Caco-2 (cell line): ENCODE results near the gene SIRPB1. TPM values are rescaled to one million over a fixed set of nuclear protein-coding genes. Genes with fewer than 3 reads are reported as not detected.

ENCODE experiments used
- BruUV-seq: library from RNA; stranded (reverse); fragments of 400-500 nt; replicated peaks from 2 replicates; lab custom pipeline; 2021; lab: Mats Ljungman, UMichigan
- CTCF ChIA-PET: fragments of 300-600 bp; sonication (Branson Sonifier 250); formaldehyde crosslinking; loops from one replicate; lab custom pipeline; 2022; ENCODE audit warnings: antibody characterized with exemption; lab: Charles Lee
- POLR2A ChIA-PET: fragments of 300-600 bp; sonication (Branson Sonifier 250); formaldehyde crosslinking; loops from one replicate; lab custom pipeline; 2022; ENCODE audit warnings: antibody characterized with exemption; lab: Charles Lee
- DNase-seq, 2 experiments: peaks; one replicate each; pipeline versions ENCODE4 v3.0.0 to v3.0.0-alpha.2; 2020 to 2022
- H3K27me3 ChIP-seq: replicated peaks from 2 replicates; pipeline ENCODE4 v1.6.0; 2011; ENCODE audit warnings: low read length; ENCODE audit not compliant: control insufficient read depth, insufficient read depth
- H3K36me3 ChIP-seq: 2 replicates; pipeline ENCODE4 v1.5.1; 2011; ENCODE audit warnings: low read length; ENCODE audit not compliant: control insufficient read depth, insufficient read depth
- H3K4me1 ChIP-seq: fragments of 250-450 bp; sonication (Bioruptor Pico); 2 replicates; pipeline ENCODE4 v1.5.1; 2020; ENCODE audit warnings: mild to moderate bottlenecking
- H3K4me3 ChIP-seq: 2 replicates; pipeline ENCODE4 v1.5.1; 2011; ENCODE audit warnings: low read depth, mild to moderate bottlenecking, control low read depth, low read length
- H3K9me3 ChIP-seq: fragments of 250-450 bp; sonication (Bioruptor Pico); 2 replicates; pipeline ENCODE4 v1.5.1; 2020; ENCODE audit warnings: mild to moderate bottlenecking, moderate library complexity
- H3K27ac Mint-ChIP-seq: one replicate; pipeline ENCODE4 v1.8.0; 2022; ENCODE audit warnings: mixed read lengths; ENCODE audit not compliant: unreplicated experiment
- H3K27me3 Mint-ChIP-seq: one replicate; pipeline ENCODE4 v1.8.0; 2022; ENCODE audit warnings: mixed read lengths; ENCODE audit not compliant: insufficient read depth, unreplicated experiment
- H3K36me3 Mint-ChIP-seq: one replicate; pipeline ENCODE4 v1.8.0; 2022; ENCODE audit warnings: mild to moderate bottlenecking, mixed read lengths; ENCODE audit not compliant: insufficient read depth, unreplicated experiment
- H3K4me1 Mint-ChIP-seq: one replicate; pipeline ENCODE4 v1.8.0; 2022; ENCODE audit warnings: low read depth, mixed read lengths; ENCODE audit not compliant: unreplicated experiment
- H3K4me3 Mint-ChIP-seq: one replicate; pipeline ENCODE4 v1.8.0; 2022; ENCODE audit warnings: mild to moderate bottlenecking, moderate library complexity, mixed read lengths; ENCODE audit not compliant: unreplicated experiment
- H3K9me3 Mint-ChIP-seq: one replicate; pipeline ENCODE4 v1.8.0; 2022; ENCODE audit warnings: mixed read lengths; ENCODE audit not compliant: unreplicated experiment
- intact Hi-C: fragments of 100-400 bp; cut with micrococcal nuclease; formaldehyde crosslinking; loops from one replicate; pipeline ENCODE4 v1.10.0; 2022; ENCODE audit not compliant: unreplicated experiment
- total RNA-seq: library from RNA; stranded (reverse); gene quantifications from 2 replicates; pipeline ENCODE4 v1.2.3, GENCODE V29; 2022
- TF ChIP-seq, protein P1 (sequence below), 2 experiments: fragments of 200-600 bp in 1 of 2; IDR thresholded peaks; 1 replicate in 1 of 2; 2 replicates in 1 of 2; pipeline versions ENCODE4 v1.5.1 to v1.8.0; 2011 to 2022; ENCODE audit warnings: antibody characterized with exemption in 1 of 2, control low read depth in 1 of 2, inconsistent platforms in 1 of 2, low read depth in 1 of 2, low read length in 1 of 2, mild to moderate bottlenecking in 1 of 2, moderate library complexity in 1 of 2; ENCODE audit not compliant: insufficient read depth in 1 of 2, severe bottlenecking in 1 of 2, unreplicated experiment in 1 of 2

SIRPB1 gene
- total RNA-seq, 1 experiment from 2014 or later: not detected

GRCh38 chr20:1628621-1629020 lies 8.8 kb upstream of the SIRPB1 start:
- H3K4me1 ChIP-seq: peaks cover 8% of the 10 kb centered on the region
- no TSS peak for BruUV-seq
- POLR2A ChIA-PET: no interaction called here
- no peaks in the 10 kb centered on the region for H3K27me3 ChIP-seq
- Mint-ChIP-seq H3K27me3 (peaks cover 11% of the 10 kb centered on the region), H3K36me3 (no peaks in the 10 kb centered on the region), H3K9me3 (no peaks in the 10 kb centered on the region), H3K4me3 (no peak overlapping the region), H3K27ac (no peak overlapping the region), H3K4me1 (peaks cover 13% of the 10 kb centered on the region)
- H3K4me3 ChIP-seq: no peak overlapping the region
- TF ChIP-seq, protein P1, sequence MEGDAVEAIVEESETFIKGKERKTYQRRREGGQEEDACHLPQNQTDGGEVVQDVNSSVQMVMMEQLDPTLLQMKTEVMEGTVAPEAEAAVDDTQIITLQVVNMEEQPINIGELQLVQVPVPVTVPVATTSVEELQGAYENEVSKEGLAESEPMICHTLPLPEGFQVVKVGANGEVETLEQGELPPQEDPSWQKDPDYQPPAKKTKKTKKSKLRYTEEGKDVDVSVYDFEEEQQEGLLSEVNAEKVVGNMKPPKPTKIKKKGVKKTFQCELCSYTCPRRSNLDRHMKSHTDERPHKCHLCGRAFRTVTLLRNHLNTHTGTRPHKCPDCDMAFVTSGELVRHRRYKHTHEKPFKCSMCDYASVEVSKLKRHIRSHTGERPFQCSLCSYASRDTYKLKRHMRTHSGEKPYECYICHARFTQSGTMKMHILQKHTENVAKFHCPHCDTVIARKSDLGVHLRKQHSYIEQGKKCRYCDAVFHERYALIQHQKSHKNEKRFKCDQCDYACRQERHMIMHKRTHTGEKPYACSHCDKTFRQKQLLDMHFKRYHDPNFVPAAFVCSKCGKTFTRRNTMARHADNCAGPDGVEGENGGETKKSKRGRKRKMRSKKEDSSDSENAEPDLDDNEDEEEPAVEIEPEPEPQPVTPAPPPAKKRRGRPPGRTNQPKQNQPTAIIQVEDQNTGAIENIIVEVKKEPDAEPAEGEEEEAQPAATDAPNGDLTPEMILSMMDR (IDR thresholded peaks at IDR 0.05; ENCODE audit: insufficient read depth in 1 of 2, low read depth in 1 of 2, low read length in 1 of 2, severe bottlenecking in 1 of 2, unreplicated experiment in 1 of 2): no peak
- no peak for DNase-seq
- 0 out of 2 replicates have a peak, but pooled peaks cover under 1% of the 10 kb centered on the region for H3K9me3 ChIP-seq
- intact Hi-C loops: no loop called here
- no peaks in the 10 kb centered on the region for H3K36me3 ChIP-seq
- CTCF ChIA-PET: no interaction called here

GRCh38 chr20:1627200-1627550 lies 7.4 kb upstream of the SIRPB1 start:
- no peak overlapping the region for H3K4me3 Mint-ChIP-seq
- H3K9me3 Mint-ChIP-seq: no peaks in the 10 kb centered on the region
- no TSS peak for BruUV-seq
- DNase-seq: no peak
- CTCF ChIA-PET: no interaction called here
- H3K27me3 ChIP-seq: no peaks in the 10 kb centered on the region
- no peaks in the 10 kb centered on the region for H3K36me3 ChIP-seq
- peaks cover under 1% of the 10 kb centered on the region for H3K4me1 Mint-ChIP-seq
- no peak overlapping the region for H3K27ac Mint-ChIP-seq
- POLR2A ChIA-PET: no interaction called here
- intact Hi-C loops: no loop called here
- no peak overlapping the region for H3K4me3 ChIP-seq
- no peaks in the 10 kb centered on the region for H3K9me3 ChIP-seq
- no peaks in the 10 kb centered on the region for H3K36me3 Mint-ChIP-seq
- H3K27me3 Mint-ChIP-seq: peaks cover 11% of the 10 kb centered on the region
- TF ChIP-seq, protein P1 (IDR thresholded peaks at IDR 0.05; ENCODE audit: insufficient read depth in 1 of 2, low read depth in 1 of 2, low read length in 1 of 2, severe bottlenecking in 1 of 2, unreplicated experiment in 1 of 2): no peak
- H3K4me1 ChIP-seq: no peaks in the 10 kb centered on the region

GRCh38 chr20:1626528-1627199 lies 6.9 kb upstream of the SIRPB1 start:
- no peaks in the 10 kb centered on the region for H3K9me3 Mint-ChIP-seq
- TF ChIP-seq, protein P1 (IDR thresholded peaks at IDR 0.05; ENCODE audit: insufficient read depth in 1 of 2, low read depth in 1 of 2, low read length in 1 of 2, severe bottlenecking in 1 of 2, unreplicated experiment in 1 of 2): no peak
- intact Hi-C loops: no loop called here
- no peak overlapping the region for H3K4me3 Mint-ChIP-seq
- ChIA-PET CTCF (no interaction called here), POLR2A (no interaction called here)
- H3K27me3 Mint-ChIP-seq: peaks cover 11% of the 10 kb centered on the region
- Histone ChIP-seq H3K9me3 (no peaks in the 10 kb centered on the region), H3K27me3 (no peaks in the 10 kb centered on the region), H3K36me3 (no peaks in the 10 kb centered on the region), H3K4me1 (no peaks in the 10 kb centered on the region), H3K4me3 (no peak overlapping the region)
- BruUV-seq: no TSS peak
- DNase-seq: no peak
- no peak overlapping the region for H3K27ac Mint-ChIP-seq
- no peaks in the 10 kb centered on the region for H3K4me1 Mint-ChIP-seq
- no peaks in the 10 kb centered on the region for H3K36me3 Mint-ChIP-seq
